ENCODE measurements around the gene RNH1.

Gene RNH1

GRCh38 chr11:454801-455565 is 52.1 kb downstream of the RNH1 start:
- no peak for DNase-seq

GRCh38 chr11:454043-454442 is 53.0 kb downstream of the RNH1 start:
- DNase-seq, result no peak

GRCh38 chr11:453564-453963 is 53.5 kb downstream of the RNH1 start:
- DNase-seq, result no peak

- DNase-seq, result no peak
Measured at GRCh38 chr11:452916-453527, 54.0 kb downstream of the RNH1 start.

- DNase-seq, result no peak
Measured at GRCh38 chr11:452203-452744, 54.8 kb downstream of the RNH1 start.

- DNase-seq, result no peak
Measured at GRCh38 chr11:451738-452137, 55.3 kb downstream of the RNH1 start.

- DNase-seq, result peak; percentile 58
Measured at GRCh38 chr11:450809-451451, 56.1 kb downstream of the RNH1 start.

- peak; percentile 99 for DNase-seq
Measured at GRCh38 chr11:449889-450808, 56.9 kb downstream of the RNH1 start, which contains the start of gene PTDSS2. Gene PTDSS2 (plus strand): TSS chr11:450279. CDS start chr11:450456, 177 bp downstream.

GRCh38 chr11:447923-448731 is 58.9 kb downstream of the RNH1 start:
- peak; percentile 95 for DNase-seq

- no peak for DNase-seq
Measured at GRCh38 chr11:446891-447290, 60.2 kb downstream of the RNH1 start.

- DNase-seq, result no peak
Measured at GRCh38 chr11:445765-446588, 61.1 kb downstream of the RNH1 start.

All from retina (tissue), 1 donor.